Activated naive CD8-positive, alpha-beta T cell treated with anti-CD3 and anti-CD28 coated beads, Interleukin-2, amount 50 U/mL, for 16 hours (primary cell): ENCODE data around the gene ARHGEF19.
"Not testable (repeated sequence)": the region's sequence is repeated elsewhere in the genome, so short reads cannot be mapped to it uniquely, and the experiment has no call there.

ENCODE experiments used
- DNase-seq: peaks from one replicate; pipeline ENCODE4 v3.0.0-alpha.2; 2020; ENCODE audit warnings: low read depth, low spot score

ARHGEF19 gene

DNA sequence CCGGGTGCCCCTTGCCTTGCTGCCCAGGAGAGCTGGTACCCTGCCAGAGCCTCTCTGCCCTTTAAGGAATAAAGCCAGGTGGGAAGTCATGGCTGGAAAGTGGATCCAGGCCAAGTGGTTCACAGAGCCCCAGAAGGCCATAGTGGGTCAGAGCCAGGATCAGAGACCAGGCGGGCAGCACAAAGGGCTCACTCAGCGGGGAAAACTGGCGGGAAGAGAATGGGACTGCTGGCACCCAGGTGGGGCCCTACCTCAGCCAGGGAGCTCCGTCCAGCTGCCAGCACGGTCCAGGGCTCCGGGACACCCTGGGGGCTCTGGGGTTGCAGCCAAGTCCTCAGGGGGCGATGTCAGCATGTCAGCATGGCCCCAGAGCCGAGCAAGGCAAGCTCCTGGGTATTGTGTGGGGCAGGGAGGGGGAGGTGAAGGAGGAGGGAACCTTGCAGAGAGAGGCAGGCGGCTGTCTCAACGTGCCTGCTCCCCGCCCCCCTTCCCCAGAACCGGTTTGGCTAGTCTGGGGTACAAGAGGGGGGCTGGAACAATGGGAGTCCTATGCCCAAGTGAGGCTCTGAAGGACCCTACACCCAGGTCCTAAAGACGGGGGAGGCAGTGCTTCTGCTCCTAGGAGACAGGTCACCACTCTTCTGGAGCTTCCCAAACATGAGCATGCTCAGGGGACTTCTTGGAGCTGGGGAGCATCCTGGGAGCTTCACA is at the start of gene ARHGEF19:
Gene ARHGEF19 (minus strand): TSS at position 402 of the 711 bp plus-strand sequence. CDS start 3,598 bp downstream, outside the sequence.
- DNase-seq, result no peak

- DNase-seq, result no peak
Measured at GRCh38 chr1:16262067-16262466, 49.6 kb upstream of the ARHGEF19 start.

- no peak for DNase-seq
Measured at GRCh38 chr1:16260814-16261213, 48.4 kb upstream of the ARHGEF19 start.

- DNase-seq, result no peak
Measured at GRCh38 chr1:16258591-16259135, 46.2 kb upstream of the ARHGEF19 start.

- DNase-seq, result no peak
Measured at GRCh38 chr1:16257968-16258367, 45.5 kb upstream of the ARHGEF19 start.

GRCh38 chr1:16257556-16257955 is 45.1 kb upstream of the ARHGEF19 start:
- not testable (repeated sequence) for DNase-seq

- DNase-seq, result no peak
Measured at GRCh38 chr1:16256478-16256877, 44.0 kb upstream of the ARHGEF19 start.

DNA sequence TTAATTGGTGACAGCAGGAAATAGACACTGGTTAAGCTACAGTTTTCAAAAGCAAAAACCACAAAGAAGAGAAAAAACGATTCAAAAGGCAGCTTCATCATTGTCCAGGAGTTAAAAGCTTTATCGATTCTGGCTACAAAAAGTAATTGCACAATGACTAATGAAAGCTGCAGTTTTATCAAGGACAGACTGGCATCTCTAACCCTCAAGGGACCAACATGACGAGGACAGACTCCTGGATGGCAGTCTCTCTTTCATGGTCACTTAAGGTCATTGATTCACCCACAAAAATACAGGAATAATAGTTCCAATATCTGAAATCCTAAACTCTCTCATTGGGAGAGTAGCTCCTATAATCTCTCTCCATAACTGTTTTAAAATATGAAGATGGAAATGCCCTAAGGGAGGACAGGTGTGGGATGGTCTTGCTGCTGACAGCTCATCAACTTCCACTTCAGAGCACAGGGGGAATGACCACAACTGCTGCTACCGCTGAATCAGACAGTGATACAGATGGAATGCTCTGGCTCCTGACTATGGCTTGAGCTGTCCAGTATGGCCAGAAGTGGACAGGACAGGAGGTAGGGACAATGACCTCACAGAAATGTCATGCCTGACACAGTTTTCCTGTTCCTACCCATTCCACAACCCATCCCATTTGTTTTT is 41.9 kb upstream of the ARHGEF19 start:
- DNase-seq, result no peak

GRCh38 chr1:16253332-16253922 is 41.0 kb upstream of the ARHGEF19 start:
- no peak for DNase-seq

DNA sequence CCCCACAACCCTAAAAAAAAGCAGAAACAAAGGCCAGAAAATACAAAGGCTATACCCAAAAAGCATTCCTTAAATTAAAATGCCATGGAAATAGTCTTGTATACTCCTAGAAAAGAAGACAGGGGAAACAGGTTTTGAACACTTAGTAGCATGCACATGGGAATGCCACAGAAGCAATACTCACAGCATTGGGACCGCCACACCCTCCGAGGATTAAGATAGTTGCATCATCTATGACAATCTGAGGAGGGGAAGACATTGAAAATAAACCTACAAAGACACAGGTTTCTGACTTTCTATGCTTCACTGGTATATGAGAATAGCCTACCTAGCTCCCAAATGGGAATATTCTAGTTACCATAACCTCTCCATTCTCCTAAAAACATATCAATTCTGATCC is 40.5 kb upstream of the ARHGEF19 start:
- no peak for DNase-seq

DNA sequence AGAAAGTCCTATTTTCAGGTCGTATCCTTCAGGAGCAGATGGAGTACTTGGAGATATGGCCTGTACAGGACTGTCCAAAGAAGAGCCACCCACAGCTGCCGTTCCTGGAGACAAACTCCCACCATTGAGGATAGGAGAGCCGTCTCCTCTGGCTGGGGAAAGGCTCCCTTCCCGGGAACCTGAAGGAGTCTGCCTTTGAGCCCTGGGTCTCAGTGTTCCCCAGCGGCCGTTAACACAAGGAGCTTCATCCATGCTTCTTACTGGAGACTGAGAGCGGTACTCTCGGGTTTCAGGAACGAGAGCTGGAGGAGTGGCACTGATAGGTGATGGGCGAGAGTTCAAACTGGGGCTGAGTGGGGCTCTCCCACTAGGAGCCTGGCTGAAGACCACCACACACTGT is 38.9 kb upstream of the ARHGEF19 start:
- DNase-seq, result no peak

DNA sequence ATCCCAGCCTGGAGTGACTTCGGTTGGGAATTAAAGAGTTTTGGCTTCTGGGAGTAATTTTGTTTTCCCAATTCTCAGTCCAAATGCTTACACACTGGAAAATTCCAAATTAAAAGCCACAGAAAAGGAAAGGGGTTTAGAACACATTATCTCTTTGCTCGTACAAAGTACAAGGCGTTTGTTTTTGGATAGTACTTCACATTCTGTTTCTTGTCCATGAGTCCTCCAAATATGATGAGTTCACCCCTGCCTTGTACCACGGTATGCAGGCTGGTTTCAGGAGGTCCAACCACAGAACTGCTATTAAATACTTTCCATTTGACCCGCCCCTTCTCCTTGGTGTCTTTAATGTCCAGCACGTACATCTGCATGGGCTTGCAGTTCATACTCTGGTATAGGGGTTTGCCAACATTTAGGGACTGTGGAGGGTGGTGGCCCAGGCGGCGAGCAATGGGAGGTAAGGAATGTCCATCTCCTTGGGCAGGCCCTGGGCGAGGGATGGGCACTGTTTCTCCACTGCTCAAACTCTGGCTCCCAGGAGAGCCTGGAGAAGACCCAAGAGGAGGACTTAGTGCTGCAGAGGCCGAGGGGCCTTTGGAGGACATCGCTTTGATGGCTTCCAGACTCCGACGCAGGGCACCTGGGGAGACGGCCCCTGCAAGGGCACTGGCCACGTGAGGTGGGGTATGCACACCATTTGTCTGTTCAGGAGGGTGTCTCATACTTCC is 38.2 kb upstream of the ARHGEF19 start:
- DNase-seq, result no peak

- no peak for DNase-seq
Measured at GRCh38 chr1:16249596-16250241, 37.3 kb upstream of the ARHGEF19 start.

GRCh38 chr1:16248603-16249516 is 36.4 kb upstream of the ARHGEF19 start:
- no peak for DNase-seq

GRCh38 chr1:16248007-16248436 is 35.6 kb upstream of the ARHGEF19 start:
- DNase-seq, result no peak

DNA sequence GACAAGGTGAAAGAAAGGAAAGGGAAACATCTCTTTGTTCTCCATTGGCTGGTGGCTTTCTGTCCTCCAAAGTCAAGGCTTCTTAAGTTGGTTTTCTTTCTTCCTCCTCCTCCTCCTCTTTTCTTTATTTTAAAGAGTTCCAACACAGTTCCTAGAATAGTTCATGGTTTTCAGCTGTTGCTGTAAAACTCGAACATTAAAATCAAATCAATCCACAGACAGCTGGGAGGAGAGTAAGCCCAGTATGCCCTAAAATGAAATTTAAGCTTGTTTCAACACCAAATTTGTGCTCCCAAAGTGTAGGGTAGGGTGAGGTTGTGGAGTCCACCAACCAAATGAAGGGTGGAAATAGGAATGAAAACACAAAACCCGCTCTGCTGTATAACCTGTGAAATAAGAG is 35.0 kb upstream of the ARHGEF19 start:
- DNase-seq, result no peak

GRCh38 chr1:16246961-16247360 is 34.5 kb upstream of the ARHGEF19 start:
- DNase-seq, result no peak

GRCh38 chr1:16246239-16246638 is 33.8 kb upstream of the ARHGEF19 start:
- not testable (repeated sequence) for DNase-seq

GRCh38 chr1:16245476-16246196 is 33.2 kb upstream of the ARHGEF19 start:
- no peak for DNase-seq
